Brain microvascular endothelial cell (primary cell): ENCODE measurements around the gene UBE2L5.
"Not testable (repeated sequence)": the region's sequence is repeated elsewhere in the genome, so short reads cannot be mapped to it uniquely, and the experiment has no call there.

Source experiments
- DNase-seq: peaks from one replicate; pipeline ENCODE4 v3.0.0-alpha.2; 2020
- H3K27ac ChIP-seq: fragments of 250-450 bp; sonication (Bioruptor Pico); 2 replicates; pipeline ENCODE4 v1.5.1; 2020; ENCODE audit warnings: mild to moderate bottlenecking, moderate library complexity
- H3K27me3 ChIP-seq: fragments of 250-450 bp; sonication (Bioruptor Pico); replicated peaks from 2 replicates; pipeline ENCODE4 v1.5.1; 2020; ENCODE audit warnings: mild to moderate bottlenecking
- H3K36me3 ChIP-seq: fragments of 250-450 bp; sonication (Bioruptor Pico); replicated peaks from 2 replicates; pipeline ENCODE4 v1.5.1; 2020; ENCODE audit warnings: mild to moderate bottlenecking
- H3K4me3 ChIP-seq: 2 replicates; pipeline ENCODE4 v1.5.1; 2011; ENCODE audit warnings: low read depth, mild to moderate bottlenecking, control low read depth, low read length, moderate library complexity
- CTCF ChIP-seq: IDR thresholded peaks from 2 replicates; pipeline ENCODE4 v1.5.1; 2011; ENCODE audit warnings: low read depth, mild to moderate bottlenecking, moderate library complexity, low read length, control low read depth, inconsistent platforms; ENCODE audit errors: missing control alignments
- in situ Hi-C: cut with HindIII; loops from 2 replicates; pipeline ENCODE4 v1.10.0; 2017; ENCODE audit warnings: low sequenced_read_pairs, low pct_ligation_motif_present

Gene UBE2L5

GRCh38 chr13:30461279-30462066, 39.2 kb downstream of the UBE2L5 start:
- H3K4me3 ChIP-seq, in situ Hi-C loops, DNase-seq, H3K27ac ChIP-seq, H3K27me3 ChIP-seq: not testable (repeated sequence)
- peak; percentile 20 for TF ChIP-seq CTCF
- H3K36me3 ChIP-seq = peaks cover 22% of the 10 kb centered on the region

GRCh38 chr13:30463787-30464495, 41.6 kb downstream of the UBE2L5 start:
- H3K4me3 ChIP-seq = peak overlapping the region; percentile 73

GRCh38 chr13:30464496-30465342, 42.4 kb downstream of the UBE2L5 start:
- in situ Hi-C loops = no loop called here
- TF ChIP-seq CTCF = no peak
- Histone ChIP-seq H3K36me3 (peaks cover 15% of the 10 kb centered on the region), H3K27ac (peak overlapping the region; percentile 97), H3K4me3 (peak overlapping the region; percentile 73), H3K27me3 (no peaks in the 10 kb centered on the region)
- peak; percentile 60 for DNase-seq

More at GRCh38 chr13:30463787-30464495, 41.6 kb downstream of the UBE2L5 start:
- Histone ChIP-seq H3K27me3 (no peaks in the 10 kb centered on the region), H3K27ac (peak overlapping the region; percentile 97), H3K36me3 (peaks cover 19% of the 10 kb centered on the region)
- in situ Hi-C loops = no loop called here
- TF ChIP-seq CTCF = no peak
- DNase-seq = peak; percentile 36

GRCh38 chr13:30465343-30465592, 43.0 kb downstream of the UBE2L5 start:
- in situ Hi-C loops = no loop called here
- Histone ChIP-seq H3K27me3 (no peaks in the 10 kb centered on the region), H3K27ac (peak overlapping the region; percentile 94), H3K4me3 (peak overlapping the region; percentile 62), H3K36me3 (peaks cover 15% of the 10 kb centered on the region)
- no peak for TF ChIP-seq CTCF
- DNase-seq = no peak

GRCh38 chr13:30465593-30466357, 43.5 kb downstream of the UBE2L5 start, which contains the start of gene HMGB1:
Gene HMGB1 (minus strand): TSS chr13:30465936. CDS start chr13:30463680, 2,256 bp downstream.
- in situ Hi-C loops = no loop called here
- H3K4me3 ChIP-seq = peak within 1 kb of the TSS; percentile 73
- H3K36me3 ChIP-seq = peaks cover 15% of the 10 kb centered on the region
- H3K27me3 ChIP-seq = no peaks in the 10 kb centered on the region
- no peak for TF ChIP-seq CTCF
- H3K27ac ChIP-seq = peak within 1 kb of the TSS; percentile 97
- DNase-seq = peak; percentile 99
